ENCODE results near the gene TCF25. TPM values are rescaled to one million over a fixed set of nuclear protein-coding genes. Genes with fewer than 3 reads are reported as not detected.
"Not testable (repeated sequence)": the region's sequence is repeated elsewhere in the genome, so short reads cannot be mapped to it uniquely, and the experiment has no call there.

TCF25 gene
- total RNA-seq, 4 donors from 2014 or later = 68.9 to 110 (median 85.7) TPM

- Histone ChIP-seq H3K4me3 (no peak overlapping the region), H3K4me1 (peaks cover 12 to 21% of the 10 kb centered on the region in 2 donors), H3K27ac (no peak overlapping the region), H3K27me3 (peaks cover 46 to 53% (median 46%) of the 10 kb centered on the region in 3 donors), H3K9me3 (no peaks in the 10 kb centered on the region), H3K36me3 (no peaks in the 10 kb centered on the region)
- no peak for DNase-seq
- in situ Hi-C loops (cut with MboI; ENCODE audit: low sequenced_read_pairs in 4 of 4) = no loop called here
- no peak for ATAC-seq
- intact Hi-C loops (cut with DNase I; ENCODE audit: low total_unique reads) = no loop called here
- TF ChIP-seq CTCF (IDR thresholded peaks at IDR 0.05 in 4 of 5, conservative IDR thresholded peaks at IDR 0.05 in 1 of 5) (no peak), POLR2A (IDR thresholded peaks at IDR 0.05) (no peak)
Measured at GRCh38 chr16:89924925-89925307, 51.5 kb downstream of the TCF25 start.

GRCh38 chr16:89925596-89926079 lies 52.2 kb downstream of the TCF25 start:
- no peaks in the 10 kb centered on the region for H3K9me3 ChIP-seq
- DNase-seq (no peak), ATAC-seq (peak in 1 of 2 donors; percentile 6)
- no peaks in the 10 kb centered on the region for H3K36me3 ChIP-seq
- peaks cover 12 to 21% of the 10 kb centered on the region in 2 donors for H3K4me1 ChIP-seq
- H3K27ac ChIP-seq = no peak overlapping the region
- in situ Hi-C loops (cut with MboI; ENCODE audit: low sequenced_read_pairs in 4 of 4) (no loop called here), intact Hi-C loops (cut with DNase I; ENCODE audit: low total_unique reads) (loop anchor here (1.0 kb wide), 1 partner anchor 23 kb away; the partner anchor contains the start of gene DEF8)
- TF ChIP-seq POLR2A (IDR thresholded peaks at IDR 0.05) (no peak), CTCF (IDR thresholded peaks at IDR 0.05 in 4 of 5, conservative IDR thresholded peaks at IDR 0.05 in 1 of 5) (no peak)
- H3K4me3 ChIP-seq = peak overlapping the region; percentile 50 to 68 (median 56)
- peaks cover 42 to 49% (median 42%) of the 10 kb centered on the region in 3 donors for H3K27me3 ChIP-seq

GRCh38 chr16:89931305-89931896 lies 58.0 kb downstream of the TCF25 start:
- TF ChIP-seq CTCF (IDR thresholded peaks at IDR 0.05 in 4 of 5, conservative IDR thresholded peaks at IDR 0.05 in 1 of 5) = no peak
- no peak for TF ChIP-seq POLR2A (IDR thresholded peaks at IDR 0.05)
- no peaks in the 10 kb centered on the region for H3K36me3 ChIP-seq
- ATAC-seq = no peak
- no peaks in the 10 kb centered on the region for H3K9me3 ChIP-seq
- in situ Hi-C loops (cut with MboI; ENCODE audit: low sequenced_read_pairs in 4 of 4) (no loop called here), intact Hi-C loops (cut with DNase I; ENCODE audit: low total_unique reads) (no loop called here)
- no peak overlapping the region for H3K27ac ChIP-seq
- H3K4me1 ChIP-seq = peaks cover 0 to 2% of the 10 kb centered on the region in 2 donors
- no peak overlapping the region for H3K4me3 ChIP-seq
- no peaks in the 10 kb centered on the region for H3K27me3 ChIP-seq
- DNase-seq = no peak

GRCh38 chr16:89931964-89932363 lies 58.6 kb downstream of the TCF25 start:
- no peak for TF ChIP-seq CTCF (IDR thresholded peaks at IDR 0.05 in 4 of 5, conservative IDR thresholded peaks at IDR 0.05 in 1 of 5)
- no peak for TF ChIP-seq POLR2A (IDR thresholded peaks at IDR 0.05)
- in situ Hi-C loops (cut with MboI; ENCODE audit: low sequenced_read_pairs in 4 of 4) = no loop called here
- no peaks in the 10 kb centered on the region for H3K9me3 ChIP-seq
- intact Hi-C loops (cut with DNase I; ENCODE audit: low total_unique reads) = no loop called here
- H3K27me3 ChIP-seq = no peaks in the 10 kb centered on the region
- ATAC-seq (no peak), DNase-seq (no peak)
- H3K27ac ChIP-seq = no peak overlapping the region
- H3K4me1 ChIP-seq = no peaks in the 10 kb centered on the region
- no peaks in the 10 kb centered on the region for H3K36me3 ChIP-seq
- H3K4me3 ChIP-seq = no peak overlapping the region

- in situ Hi-C loops (cut with MboI; ENCODE audit: low sequenced_read_pairs in 4 of 4) = not testable (repeated sequence)
Measured at GRCh38 chr16:89934019-89934418, 60.6 kb downstream of the TCF25 start.

More at GRCh38 chr16:89934019-89934418, 60.6 kb downstream of the TCF25 start:
- H3K4me3 ChIP-seq; ATAC-seq; H3K9me3 ChIP-seq; DNase-seq; H3K27me3 ChIP-seq; intact Hi-C loops (cut with DNase I; ENCODE audit: low total_unique reads); H3K36me3 ChIP-seq; H3K4me1 ChIP-seq; H3K27ac ChIP-seq: not testable (repeated sequence)

All from gastrocnemius medialis (tissue), 4 donors.